Ovary (tissue), 3 donors: Measurements from ENCODE around the gene USP10.

Experiments used
- EP300 ChIP-seq: sonication (generic); formaldehyde crosslinking; IDR thresholded peaks from one replicate; pipeline ENCODE4 v1.6.1; 2017; ENCODE audit warnings: antibody characterized with exemption
- POLR2A ChIP-seq: fragments of 450-650 bp; IDR thresholded peaks from one replicate; pipeline ENCODE4 v1.6.1; 2017; ENCODE audit warnings: antibody characterized with exemption, mild to moderate bottlenecking, moderate library complexity
- TF ChIP-seq, protein P1 (sequence below), 3 donors: fragments of 450-650 bp in 2 of 3; fragments of 200-600 bp in 1 of 3; IDR thresholded peaks; one replicate each; pipeline versions ENCODE4 v1.5.1 to v1.8.0; 2016 to 2022; ENCODE audit warnings: antibody characterized with exemption in 3 of 3, mild to moderate bottlenecking in 1 of 3
- donor health status: DM: no; HTN: no; CAD: no.

DNA sequence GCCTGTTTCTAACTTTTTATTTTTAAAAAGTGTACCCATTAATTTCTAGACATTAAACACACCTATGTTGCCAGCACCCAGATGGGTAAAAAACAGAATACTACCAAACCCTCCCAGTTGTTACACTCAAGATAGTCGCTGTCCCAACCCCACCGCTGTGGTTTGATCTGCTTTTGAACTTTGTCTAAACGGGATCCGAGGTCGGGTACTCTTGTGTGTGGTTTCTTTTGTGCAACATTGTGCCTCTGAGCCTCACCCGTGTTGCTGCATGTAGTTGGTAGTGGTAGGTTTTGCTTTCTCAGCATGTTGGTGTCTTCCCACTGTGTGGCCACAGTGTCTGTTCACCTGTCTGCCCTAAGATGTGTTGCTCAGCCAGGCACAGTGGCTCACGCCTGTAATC is 47.2 kb upstream of the USP10 start:
- TF ChIP-seq, protein P1, sequence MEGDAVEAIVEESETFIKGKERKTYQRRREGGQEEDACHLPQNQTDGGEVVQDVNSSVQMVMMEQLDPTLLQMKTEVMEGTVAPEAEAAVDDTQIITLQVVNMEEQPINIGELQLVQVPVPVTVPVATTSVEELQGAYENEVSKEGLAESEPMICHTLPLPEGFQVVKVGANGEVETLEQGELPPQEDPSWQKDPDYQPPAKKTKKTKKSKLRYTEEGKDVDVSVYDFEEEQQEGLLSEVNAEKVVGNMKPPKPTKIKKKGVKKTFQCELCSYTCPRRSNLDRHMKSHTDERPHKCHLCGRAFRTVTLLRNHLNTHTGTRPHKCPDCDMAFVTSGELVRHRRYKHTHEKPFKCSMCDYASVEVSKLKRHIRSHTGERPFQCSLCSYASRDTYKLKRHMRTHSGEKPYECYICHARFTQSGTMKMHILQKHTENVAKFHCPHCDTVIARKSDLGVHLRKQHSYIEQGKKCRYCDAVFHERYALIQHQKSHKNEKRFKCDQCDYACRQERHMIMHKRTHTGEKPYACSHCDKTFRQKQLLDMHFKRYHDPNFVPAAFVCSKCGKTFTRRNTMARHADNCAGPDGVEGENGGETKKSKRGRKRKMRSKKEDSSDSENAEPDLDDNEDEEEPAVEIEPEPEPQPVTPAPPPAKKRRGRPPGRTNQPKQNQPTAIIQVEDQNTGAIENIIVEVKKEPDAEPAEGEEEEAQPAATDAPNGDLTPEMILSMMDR (IDR thresholded peaks at IDR 0.05) = no peak
- TF ChIP-seq POLR2A (no peak), EP300 (no peak)
